Measurements from ENCODE around the gene KCNN3. TPM values are rescaled to one million over a fixed set of nuclear protein-coding genes. Genes with fewer than 3 reads are reported as not detected.

Gene KCNN3
- total RNA-seq, 1 experiment from 2014 or later, result not detected

- no peaks in the 10 kb centered on the region for H3K4me1 ChIP-seq (replicated peaks)
- DNase-seq (ENCODE audit: low read depth in 1 of 2, low spot score in 2 of 2), result no peak
- no peaks in the 10 kb centered on the region; the same call in 1 of the 2 replicates for H3K27me3 ChIP-seq (replicated peaks)
- no peak overlapping the region for H3K4me3 ChIP-seq
- H3K36me3 ChIP-seq, result no peaks in the 10 kb centered on the region
- no peaks in the 10 kb centered on the region for H3K9me3 ChIP-seq (replicated peaks)
- no peak overlapping the region for H3K27ac ChIP-seq
These were observed 153.2 kb downstream of the KCNN3 start for GRCh38 chr1:154716614-154717527.

- H3K27ac ChIP-seq, result no peak overlapping the region
- no peaks in the 10 kb centered on the region; the same call in 1 of the 2 replicates for H3K27me3 ChIP-seq (replicated peaks)
- no peak overlapping the region for H3K4me3 ChIP-seq
- no peaks in the 10 kb centered on the region for H3K4me1 ChIP-seq (replicated peaks)
- no peaks in the 10 kb centered on the region for H3K9me3 ChIP-seq (replicated peaks)
- H3K36me3 ChIP-seq, result no peaks in the 10 kb centered on the region
- no peak for DNase-seq (ENCODE audit: low read depth in 1 of 2, low spot score in 2 of 2)
These were observed 154.1 kb downstream of the KCNN3 start for GRCh38 chr1:154716011-154716410.

- DNase-seq (ENCODE audit: low read depth in 1 of 2, low spot score in 2 of 2), result no peak
- no peak overlapping the region for H3K4me3 ChIP-seq
- H3K27ac ChIP-seq, result no peak overlapping the region
- H3K27me3 ChIP-seq (replicated peaks), result no peaks in the 10 kb centered on the region; the same call in 1 of the 2 replicates
- H3K9me3 ChIP-seq (replicated peaks), result no peaks in the 10 kb centered on the region
- H3K4me1 ChIP-seq (replicated peaks), result no peaks in the 10 kb centered on the region
- no peaks in the 10 kb centered on the region for H3K36me3 ChIP-seq
These were observed 154.7 kb downstream of the KCNN3 start for GRCh38 chr1:154715385-154715784.

- Histone ChIP-seq H3K4me3 (no peak overlapping the region), H3K27me3 (replicated peaks) (no peaks in the 10 kb centered on the region; the same call in 1 of the 2 replicates), H3K27ac (no peak overlapping the region), H3K9me3 (replicated peaks) (no peaks in the 10 kb centered on the region), H3K4me1 (replicated peaks) (no peaks in the 10 kb centered on the region), H3K36me3 (no peaks in the 10 kb centered on the region)
- DNase-seq (ENCODE audit: low read depth in 1 of 2, low spot score in 2 of 2), result no peak
These were observed 155.4 kb downstream of the KCNN3 start for GRCh38 chr1:154714638-154715037.

- Histone ChIP-seq H3K27me3 (replicated peaks) (no peaks in the 10 kb centered on the region; the same call in 1 of the 2 replicates), H3K27ac (no peak overlapping the region), H3K4me1 (replicated peaks) (no peaks in the 10 kb centered on the region), H3K4me3 (no peak overlapping the region), H3K36me3 (no peaks in the 10 kb centered on the region), H3K9me3 (replicated peaks) (no peaks in the 10 kb centered on the region)
- DNase-seq (ENCODE audit: low read depth in 1 of 2, low spot score in 2 of 2), result no peak
These were observed 155.9 kb downstream of the KCNN3 start for GRCh38 chr1:154714052-154714623.

GRCh38 chr1:154713005-154713404 is 157.1 kb downstream of the KCNN3 start:
- H3K27me3 ChIP-seq (replicated peaks), result no peaks in the 10 kb centered on the region
- no peaks in the 10 kb centered on the region for H3K9me3 ChIP-seq (replicated peaks)
- no peak for DNase-seq (ENCODE audit: low read depth in 1 of 2, low spot score in 2 of 2)
- no peaks in the 10 kb centered on the region for H3K36me3 ChIP-seq
- no peak overlapping the region for H3K27ac ChIP-seq
- H3K4me3 ChIP-seq, result no peak overlapping the region
- no peaks in the 10 kb centered on the region for H3K4me1 ChIP-seq (replicated peaks)

- DNase-seq (ENCODE audit: low read depth in 1 of 2, low spot score in 2 of 2), result no peak
- H3K27me3 ChIP-seq (replicated peaks), result no peaks in the 10 kb centered on the region
These were observed 157.8 kb downstream of the KCNN3 start for GRCh38 chr1:154712166-154712810.

GRCh38 chr1:154711416-154711815 is 158.7 kb downstream of the KCNN3 start:
- no peak overlapping the region for H3K27ac ChIP-seq
- DNase-seq (ENCODE audit: low read depth in 1 of 2, low spot score in 2 of 2), result no peak
- H3K9me3 ChIP-seq (replicated peaks), result no peaks in the 10 kb centered on the region
- no peaks in the 10 kb centered on the region for H3K4me1 ChIP-seq (replicated peaks)
- H3K4me3 ChIP-seq, result no peak overlapping the region
- no peaks in the 10 kb centered on the region for H3K36me3 ChIP-seq
- H3K27me3 ChIP-seq (replicated peaks), result no peaks in the 10 kb centered on the region

More at GRCh38 chr1:154712166-154712810, 157.8 kb downstream of the KCNN3 start:
- Histone ChIP-seq H3K9me3 (replicated peaks) (no peaks in the 10 kb centered on the region), H3K4me1 (replicated peaks) (no peaks in the 10 kb centered on the region), H3K36me3 (no peaks in the 10 kb centered on the region), H3K4me3 (no peak overlapping the region), H3K27ac (no peak overlapping the region)

- H3K9me3 ChIP-seq (replicated peaks), result no peaks in the 10 kb centered on the region
- no peak overlapping the region for H3K4me3 ChIP-seq
- no peaks in the 10 kb centered on the region; the same call in none of the 2 replicates for H3K27me3 ChIP-seq (replicated peaks)
- no peak for DNase-seq (ENCODE audit: low read depth in 1 of 2, low spot score in 2 of 2)
- no peaks in the 10 kb centered on the region for H3K4me1 ChIP-seq (replicated peaks)
- no peaks in the 10 kb centered on the region for H3K36me3 ChIP-seq
- no peak overlapping the region for H3K27ac ChIP-seq
These were observed 160.0 kb downstream of the KCNN3 start for GRCh38 chr1:154710106-154710505.

- H3K4me1 ChIP-seq (replicated peaks), result no peaks in the 10 kb centered on the region
- DNase-seq (ENCODE audit: low read depth in 1 of 2, low spot score in 2 of 2), result no peak
- no peaks in the 10 kb centered on the region for H3K36me3 ChIP-seq
- H3K27me3 ChIP-seq (replicated peaks), result peaks cover 4% of the 10 kb centered on the region
- H3K27ac ChIP-seq, result no peak overlapping the region
- no peaks in the 10 kb centered on the region for H3K9me3 ChIP-seq (replicated peaks)
- H3K4me3 ChIP-seq, result no peak overlapping the region
These were observed 162.1 kb downstream of the KCNN3 start for GRCh38 chr1:154707901-154708463.

GRCh38 chr1:154706851-154707250 is 163.2 kb downstream of the KCNN3 start:
- H3K9me3 ChIP-seq (replicated peaks), result no peaks in the 10 kb centered on the region

GRCh38 chr1:154705544-154705943 is 164.5 kb downstream of the KCNN3 start:
- Histone ChIP-seq H3K27ac (no peak overlapping the region), H3K9me3 (replicated peaks) (no peaks in the 10 kb centered on the region), H3K4me3 (no peak overlapping the region), H3K36me3 (no peaks in the 10 kb centered on the region), H3K4me1 (replicated peaks) (no peaks in the 10 kb centered on the region), H3K27me3 (replicated peaks) (peaks cover 7% of the 10 kb centered on the region)
- DNase-seq (ENCODE audit: low read depth in 1 of 2, low spot score in 2 of 2), result no peak

More at GRCh38 chr1:154706851-154707250, 163.2 kb downstream of the KCNN3 start:
- no peak for DNase-seq (ENCODE audit: low read depth in 1 of 2, low spot score in 2 of 2)
- no peak overlapping the region for H3K4me3 ChIP-seq
- H3K27me3 ChIP-seq (replicated peaks), result peaks cover 4% of the 10 kb centered on the region
- no peak overlapping the region for H3K27ac ChIP-seq
- H3K4me1 ChIP-seq (replicated peaks), result no peaks in the 10 kb centered on the region
- H3K36me3 ChIP-seq, result no peaks in the 10 kb centered on the region

- H3K27me3 ChIP-seq (replicated peaks), result peaks cover 9% of the 10 kb centered on the region
These were observed 166.9 kb downstream of the KCNN3 start for GRCh38 chr1:154703170-154703569.

More at GRCh38 chr1:154703170-154703569, 166.9 kb downstream of the KCNN3 start:
- DNase-seq (ENCODE audit: low read depth in 1 of 2, low spot score in 2 of 2), result no peak
- Histone ChIP-seq H3K4me3 (no peak overlapping the region), H3K36me3 (no peaks in the 10 kb centered on the region), H3K4me1 (replicated peaks) (no peaks in the 10 kb centered on the region), H3K27ac (no peak overlapping the region), H3K9me3 (replicated peaks) (no peaks in the 10 kb centered on the region)
